GM19043 (cell line): ENCODE measurements around the gene LRBA.
"Not testable (repeated sequence)": the region's sequence is repeated elsewhere in the genome, so short reads cannot be mapped to it uniquely, and the experiment has no call there.

Source experiments
- ATAC-seq: cut with Tn5 transposase; IDR thresholded peaks from one replicate; pipeline ENCODE4 v1.9.1; 2021; ENCODE audit warnings: low read depth; ENCODE audit not compliant: unreplicated experiment

Gene LRBA

DNA sequence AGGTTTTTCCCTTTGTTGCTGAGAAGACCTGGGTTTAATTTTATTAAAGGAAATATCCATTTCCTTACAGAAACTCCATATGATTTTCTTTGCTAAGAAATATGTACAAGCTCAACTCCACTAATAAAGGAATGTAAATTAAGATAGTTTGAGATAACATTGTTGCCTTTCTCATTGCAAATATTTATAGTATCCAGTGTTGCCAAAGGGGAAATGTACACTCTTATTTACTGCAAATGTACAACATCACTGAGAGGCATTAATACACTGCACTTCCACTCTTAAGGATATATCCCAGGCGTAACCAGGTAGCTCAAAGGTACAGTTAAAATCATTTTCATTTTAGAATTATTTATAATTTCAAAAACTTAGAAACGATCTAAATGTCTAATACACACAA lies 7.5 kb upstream of the LRBA start:
- ATAC-seq = no peak

- no peak for ATAC-seq
These were observed 6.7 kb upstream of the LRBA start for GRCh38 chr4:151021637-151022334.

- ATAC-seq = peak; percentile 67
These were observed 619 bp upstream of the LRBA start for GRCh38 chr4:151015459-151016347.

GRCh38 chr4:151013944-151014343 lies 1.1 kb downstream of the LRBA start:
- no peak for ATAC-seq

DNA sequence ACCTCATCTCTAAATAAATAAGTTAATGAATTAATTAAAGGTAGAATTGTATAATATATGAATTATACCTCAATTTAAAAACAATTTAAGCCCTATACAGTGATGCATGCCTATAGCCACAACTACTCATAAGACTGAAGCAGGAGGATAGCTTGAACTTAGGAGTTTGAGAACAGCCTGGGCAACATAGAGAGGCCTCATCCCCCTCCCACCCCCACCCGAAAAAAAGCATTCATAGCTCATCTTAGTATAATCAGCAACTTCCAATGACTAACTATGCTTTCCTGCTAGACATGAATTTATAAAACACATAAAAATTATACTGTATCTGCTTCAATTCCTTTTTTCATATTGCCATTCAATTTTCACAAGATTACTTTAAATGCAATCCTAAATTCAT lies 1.6 kb downstream of the LRBA start:
- no peak for ATAC-seq

- no peak for ATAC-seq
These were observed 2.3 kb downstream of the LRBA start for GRCh38 chr4:151012820-151013219.

DNA sequence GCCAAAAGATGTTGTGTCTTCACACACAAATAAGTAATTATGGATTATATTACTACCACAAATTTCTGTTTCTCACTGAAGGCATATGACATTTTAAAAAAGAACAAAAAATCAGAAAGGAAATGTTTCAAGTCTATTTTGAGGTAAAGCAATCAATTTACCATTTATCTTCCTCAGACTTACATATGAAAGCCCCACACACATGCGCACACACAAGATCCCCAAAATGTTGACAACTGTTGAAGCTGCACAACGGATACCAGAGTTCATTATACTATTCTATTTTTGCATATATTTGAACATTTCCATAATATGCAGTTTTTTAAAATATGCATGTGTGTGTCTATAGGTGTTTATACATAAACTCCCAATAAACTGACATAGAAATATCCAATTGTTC lies 2.7 kb downstream of the LRBA start:
- no peak for ATAC-seq

DNA sequence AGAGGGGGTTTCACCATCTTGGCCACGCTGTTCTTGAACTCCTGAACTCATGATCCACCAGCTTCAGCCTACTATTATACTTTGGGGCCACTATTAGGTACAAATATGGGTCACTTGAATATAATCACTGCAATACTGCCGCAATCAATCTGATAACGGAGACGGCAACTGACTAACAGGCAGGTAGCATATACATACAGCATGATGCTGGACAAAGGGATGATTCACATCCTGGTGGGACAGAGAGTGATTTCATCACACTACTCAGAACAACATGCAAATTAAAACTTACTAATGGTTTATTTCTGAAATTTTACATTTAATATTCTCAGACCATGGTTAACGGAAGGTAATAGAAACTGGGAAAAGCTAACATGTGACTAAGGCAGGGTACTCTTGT lies 10.9 kb downstream of the LRBA start:
- ATAC-seq = no peak

DNA sequence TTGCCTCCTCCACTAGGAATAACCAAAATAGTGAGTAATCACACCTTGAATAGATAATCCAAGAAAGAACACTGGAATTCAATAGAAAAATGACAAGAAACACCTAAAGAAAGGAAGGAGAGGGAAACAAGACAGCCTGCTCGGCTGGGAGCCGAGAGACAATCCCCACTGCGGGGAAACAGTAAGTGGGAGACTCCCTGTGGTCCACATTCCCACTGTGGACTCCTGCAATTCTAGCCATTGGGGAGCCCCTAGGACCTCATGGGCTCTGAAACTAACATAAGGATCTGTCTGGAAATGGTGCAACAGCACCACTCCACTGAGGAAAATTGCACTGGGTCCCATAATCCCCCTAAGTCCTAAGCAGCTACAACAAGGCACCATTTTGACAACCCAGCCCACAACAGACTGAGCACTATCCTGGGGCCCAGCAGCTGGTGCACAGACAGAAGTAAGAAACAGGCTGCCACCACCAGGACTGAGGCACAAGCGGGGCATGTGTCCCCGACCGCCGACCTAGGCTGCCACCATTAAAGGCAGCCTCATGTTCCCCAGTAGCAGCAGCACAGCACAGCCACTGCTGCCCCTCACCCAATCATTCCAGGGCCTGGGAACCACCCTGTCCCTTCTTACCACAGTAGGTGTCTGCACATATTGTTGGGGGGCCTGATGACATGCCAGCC lies 14.2 kb downstream of the LRBA start:
- no peak for ATAC-seq

DNA sequence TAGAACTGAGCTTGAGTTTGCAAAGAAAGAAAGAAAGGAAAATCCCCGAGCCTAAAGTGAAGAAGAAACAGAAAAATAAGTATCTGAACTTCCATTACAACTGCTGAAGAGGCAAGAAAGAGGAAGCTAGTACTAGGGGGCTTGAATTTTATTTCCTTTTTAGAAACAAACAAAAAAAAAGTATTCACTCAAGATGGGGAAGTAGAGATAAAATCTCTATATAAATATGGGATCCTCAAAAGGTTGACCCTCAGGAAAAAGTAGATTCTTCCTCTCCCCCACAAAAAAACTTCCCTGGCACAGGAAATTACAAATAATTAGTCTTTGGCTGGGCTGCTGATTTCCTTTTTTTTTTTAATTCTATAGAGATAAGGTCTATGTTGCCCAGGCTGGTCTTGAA lies 16.0 kb downstream of the LRBA start:
- no peak for ATAC-seq

DNA sequence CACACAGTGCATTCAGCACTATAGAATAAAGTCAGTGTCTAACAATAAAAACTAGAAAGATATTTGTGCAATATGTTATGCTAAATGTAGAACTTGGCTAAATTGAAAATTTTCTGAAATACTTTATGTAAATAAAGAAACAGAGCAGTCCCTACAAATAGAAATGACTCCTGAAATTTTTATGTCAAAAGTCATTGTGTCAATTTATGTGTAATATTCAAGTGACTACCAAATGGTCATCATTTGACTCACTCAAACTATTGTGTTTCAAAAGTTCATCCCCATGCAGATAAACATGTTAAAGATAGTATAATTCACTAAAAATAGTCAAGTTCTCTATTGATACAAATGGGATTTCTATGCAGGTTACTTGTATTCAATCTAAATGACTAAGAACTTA lies 17.9 kb downstream of the LRBA start:
- ATAC-seq = no peak

DNA sequence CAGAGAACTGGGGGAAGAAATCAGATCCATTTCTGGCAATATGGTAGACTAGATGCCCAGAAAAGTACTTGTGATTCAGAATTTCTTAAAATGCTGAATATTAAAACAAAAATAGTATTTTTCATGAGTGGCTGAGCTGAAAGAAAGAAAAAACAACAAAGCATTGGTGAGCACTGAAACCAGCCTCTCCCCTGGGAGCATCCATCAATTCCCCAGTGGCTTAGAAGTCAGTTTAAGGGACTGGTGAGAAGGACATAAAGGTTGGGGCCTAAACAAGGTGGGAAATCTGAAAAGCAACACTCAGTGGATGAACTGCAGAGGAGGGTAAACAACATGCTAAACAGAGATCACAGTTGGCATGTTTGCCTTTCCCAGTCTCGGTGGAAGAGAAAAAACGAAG lies 20.4 kb downstream of the LRBA start:
- no peak for ATAC-seq

GRCh38 chr4:150993577-150993976 lies 21.5 kb downstream of the LRBA start:
- not testable (repeated sequence) for ATAC-seq

DNA sequence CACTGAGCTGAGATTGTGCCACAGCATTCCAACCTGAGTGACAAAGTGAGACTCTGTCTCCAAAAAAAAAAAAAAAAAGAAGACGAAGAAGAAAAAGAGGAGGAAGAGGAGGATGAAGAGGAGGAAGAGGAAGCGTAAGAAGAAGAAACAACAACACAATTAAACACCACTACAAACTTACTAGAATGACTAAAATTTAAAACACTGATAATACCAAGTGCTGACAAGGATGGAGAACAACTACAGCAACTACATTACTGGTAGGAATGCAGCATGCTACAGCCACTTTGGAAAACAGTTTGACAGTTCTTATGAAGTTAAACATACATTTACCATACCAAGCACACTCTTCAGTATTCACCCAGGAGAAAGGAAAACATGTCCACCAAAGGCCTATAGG lies 24.1 kb downstream of the LRBA start:
- ATAC-seq = no peak

DNA sequence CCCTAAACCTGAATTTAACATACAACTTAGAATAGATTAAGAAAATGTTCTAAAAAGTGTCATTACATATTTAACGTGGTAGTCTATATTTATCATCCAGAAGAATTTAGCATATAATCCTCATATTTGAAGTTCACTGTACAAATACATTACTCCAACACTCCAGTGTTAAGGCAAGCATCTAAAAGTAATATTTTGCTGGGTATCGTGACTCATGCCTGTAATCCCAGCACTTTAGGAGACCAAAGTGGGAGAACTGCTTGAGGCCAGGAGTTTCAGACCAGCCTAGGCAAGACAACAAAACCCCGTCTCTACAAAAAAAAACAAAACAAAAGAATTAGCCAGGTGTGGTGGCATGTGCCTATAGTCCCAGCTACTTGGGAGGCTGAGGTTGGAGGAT lies 24.8 kb downstream of the LRBA start:
- no peak for ATAC-seq

GRCh38 chr4:150988238-150988637 lies 26.8 kb downstream of the LRBA start:
- ATAC-seq = no peak

- no peak for ATAC-seq
These were observed 27.9 kb downstream of the LRBA start for GRCh38 chr4:150987204-150987603.

GRCh38 chr4:150986085-150986484 lies 29.0 kb downstream of the LRBA start:
- ATAC-seq = peak; percentile 39

- ATAC-seq = no peak
These were observed 31.2 kb downstream of the LRBA start for GRCh38 chr4:150983851-150984250.

DNA sequence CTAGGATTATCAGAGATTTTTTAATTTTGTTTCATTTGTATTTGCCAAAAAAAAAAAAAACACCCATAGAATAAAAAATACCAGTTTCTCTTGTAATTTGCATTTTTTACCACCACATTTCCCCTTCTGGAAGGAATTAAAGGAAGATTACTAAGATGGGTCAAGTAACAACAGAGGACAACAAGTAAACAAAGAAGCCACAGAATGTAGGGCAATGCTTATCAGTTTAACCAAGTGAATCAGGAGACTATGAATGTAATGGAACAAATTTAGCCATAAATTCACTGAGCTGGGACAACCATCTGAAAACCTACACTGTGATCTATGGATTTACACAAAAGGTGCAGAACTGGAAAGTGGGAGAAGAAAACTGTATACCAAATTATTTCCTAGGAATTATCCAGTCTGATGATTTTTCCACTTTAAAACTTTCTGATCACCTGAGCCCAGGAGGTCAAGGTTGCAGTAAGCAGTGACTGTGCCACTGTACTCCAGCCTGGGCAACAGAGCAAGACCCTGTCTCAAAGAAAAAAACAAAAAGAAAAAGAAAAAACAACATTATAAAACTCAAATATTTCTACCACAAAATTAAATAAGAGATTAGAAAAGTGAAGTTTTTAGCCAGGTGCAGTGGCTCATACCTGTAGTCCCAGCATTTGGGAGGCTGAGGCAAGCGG lies 32.4 kb downstream of the LRBA start:
- ATAC-seq = no peak
